ENCODE measurements around the gene CHRD.

Gene CHRD

DNA sequence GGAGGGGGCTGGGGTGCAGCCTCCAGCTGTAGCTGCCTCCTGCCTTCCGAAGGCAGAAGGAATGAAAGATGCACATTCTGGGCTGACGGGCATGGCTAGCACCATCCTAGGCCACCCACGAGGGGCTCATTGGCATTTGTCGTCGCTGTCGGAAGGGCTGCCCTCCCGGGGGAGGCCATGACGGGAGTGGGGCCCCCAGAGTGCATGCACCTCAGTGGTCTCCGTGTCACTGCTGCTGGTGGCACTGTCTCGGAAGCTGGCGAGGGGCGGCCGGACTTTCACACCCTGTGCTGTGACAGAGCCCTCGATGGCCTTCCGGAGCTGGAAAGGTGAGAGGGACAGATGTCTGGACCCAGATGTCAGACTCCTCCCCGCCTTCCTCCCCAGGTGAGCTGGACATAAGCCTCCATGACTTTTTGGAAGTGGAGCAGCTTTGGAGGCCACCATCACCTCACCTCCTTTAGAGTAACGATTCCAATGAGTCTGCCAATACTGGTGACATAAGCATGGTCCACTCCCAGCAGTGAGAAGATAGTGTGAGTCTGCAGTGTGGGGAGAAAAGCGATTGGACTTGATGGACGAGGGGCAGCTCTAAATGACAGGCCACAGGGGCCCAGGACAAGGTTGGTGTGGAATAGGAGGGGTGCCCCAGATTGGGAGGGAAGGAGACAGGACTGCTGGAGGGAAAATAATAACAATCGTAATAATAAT is 33.2 kb upstream of the CHRD start:
- peak; percentile 79 for DNase-seq (ENCODE audit: low spot score)

- peak; percentile 90 for DNase-seq (ENCODE audit: low spot score)
Observed at GRCh38 chr3:184347321-184348056, 32.4 kb upstream of the CHRD start.

DNA sequence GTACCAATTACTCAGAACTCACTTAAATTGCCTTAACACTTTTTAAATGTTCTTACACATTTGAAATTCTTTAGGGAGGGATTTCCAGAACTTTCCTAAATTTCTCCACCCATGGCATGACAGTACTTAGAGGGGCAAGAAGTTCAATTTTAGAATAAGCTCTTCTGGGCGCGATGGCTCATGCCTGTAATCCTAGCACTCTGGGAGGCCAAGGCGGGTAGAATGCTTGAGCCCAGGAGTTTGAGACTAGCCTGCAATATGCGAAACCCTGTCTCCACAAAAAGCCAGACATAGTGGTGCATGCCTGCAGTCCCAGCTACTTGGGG is 31.8 kb upstream of the CHRD start:
- DNase-seq (ENCODE audit: low spot score): no peak

DNA sequence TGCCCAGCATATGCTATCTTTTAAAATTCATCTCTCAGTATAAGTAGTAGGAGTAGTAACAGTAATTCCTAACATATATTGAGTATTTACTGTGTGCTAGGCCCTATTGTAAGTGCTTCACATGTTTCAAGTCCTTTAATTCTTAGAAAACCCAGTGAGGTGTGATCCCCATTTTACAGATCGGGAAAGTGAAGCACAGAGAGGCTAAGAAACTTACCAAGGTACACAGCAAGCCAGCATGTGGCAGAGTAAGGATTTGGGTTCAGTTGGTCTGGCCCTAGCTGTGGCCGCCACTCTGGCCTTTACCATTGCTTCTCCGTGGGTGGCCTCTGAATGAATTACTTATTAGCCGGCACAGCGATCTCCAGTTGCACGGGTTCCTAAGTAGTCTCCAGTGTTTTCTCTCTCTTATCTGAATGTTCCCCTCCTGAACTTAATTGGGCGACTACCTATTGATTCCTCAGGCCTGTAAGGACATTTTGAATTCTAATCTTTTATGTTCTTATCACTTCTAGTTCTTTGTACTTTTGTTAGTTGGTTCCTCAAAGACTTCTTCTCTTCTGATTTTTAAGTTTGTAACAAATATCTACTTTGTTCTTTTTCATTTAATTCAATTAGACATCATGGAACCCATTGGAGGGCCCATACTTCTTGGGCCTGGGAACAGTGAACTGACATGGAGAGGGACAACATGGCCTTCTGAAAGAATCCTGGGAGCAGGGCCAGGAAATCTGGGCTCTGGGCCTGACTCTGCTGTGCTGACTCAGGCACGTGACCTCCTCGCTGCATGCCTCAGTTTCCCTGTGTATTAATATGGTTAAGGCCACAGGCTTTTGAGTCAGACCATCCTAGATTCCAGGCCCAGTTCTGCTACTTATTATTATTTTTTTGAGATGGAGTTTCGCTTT is 30.0 kb upstream of the CHRD start:
- no peak for DNase-seq (ENCODE audit: low spot score)

- no peak for DNase-seq (ENCODE audit: low spot score)
Observed at GRCh38 chr3:184350618-184351017, 29.2 kb upstream of the CHRD start.

GRCh38 chr3:184351511-184352148 is 28.2 kb upstream of the CHRD start:
- DNase-seq (ENCODE audit: low spot score): peak; percentile 35

DNA sequence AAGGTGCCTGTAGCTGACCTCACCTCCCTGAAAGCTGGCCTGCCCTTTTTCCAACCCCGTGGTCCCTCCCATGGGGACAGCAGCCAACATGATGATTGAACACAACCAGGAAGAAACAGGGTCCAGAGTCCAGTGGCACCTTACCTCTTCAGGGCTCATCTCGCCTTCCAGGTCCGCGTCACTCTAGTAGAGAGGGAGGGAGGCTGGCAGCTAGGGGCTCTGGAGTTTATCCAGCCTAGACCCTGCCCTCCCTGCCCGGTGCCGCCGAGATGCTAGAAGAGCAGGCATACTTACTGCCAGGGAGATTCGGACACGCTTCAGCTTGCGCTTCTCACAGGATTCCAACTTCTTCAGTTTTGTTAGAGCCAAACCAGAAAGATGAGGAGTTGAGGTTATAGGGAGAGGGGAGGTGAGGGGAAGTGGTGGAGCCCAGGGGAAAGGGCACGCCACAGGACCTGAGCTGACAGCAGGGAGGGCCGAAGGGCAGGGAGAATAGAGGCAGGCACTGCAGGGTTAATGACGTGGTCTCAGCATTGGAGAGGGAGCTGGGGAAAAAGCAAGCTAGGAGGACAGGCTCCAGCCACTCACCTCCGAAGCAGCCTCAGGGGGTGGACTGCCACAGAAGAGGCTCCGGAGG is 27.6 kb upstream of the CHRD start:
- DNase-seq (ENCODE audit: low spot score): no peak

- DNase-seq (ENCODE audit: low spot score): no peak
Observed at GRCh38 chr3:184352897-184353545, 26.8 kb upstream of the CHRD start.

GRCh38 chr3:184353546-184353941 is 26.3 kb upstream of the CHRD start:
- DNase-seq (ENCODE audit: low spot score): no peak

GRCh38 chr3:184354121-184354728 is 25.6 kb upstream of the CHRD start:
- peak; percentile 67 for DNase-seq (ENCODE audit: low spot score)

DNA sequence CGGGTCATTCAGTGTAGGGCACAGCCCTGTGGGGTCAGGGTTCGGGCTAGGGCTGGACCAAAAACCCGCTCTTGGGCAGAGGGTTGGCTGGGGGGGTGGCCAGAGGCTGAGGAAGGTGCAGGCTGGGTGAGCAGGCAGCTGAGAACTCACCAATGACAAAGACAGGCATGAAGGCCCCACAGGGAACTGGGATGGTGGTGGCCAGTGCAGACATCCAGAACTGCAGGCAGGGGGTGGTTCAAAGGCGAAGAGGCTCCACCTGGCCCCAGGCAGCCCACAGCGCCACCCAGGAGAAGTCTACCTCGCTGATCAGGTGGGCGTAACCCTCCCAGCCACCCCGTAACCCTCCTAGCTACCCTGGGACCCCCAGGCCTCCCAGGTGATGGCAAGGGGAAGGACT is 25.1 kb upstream of the CHRD start:
- no peak for DNase-seq (ENCODE audit: low spot score)

GRCh38 chr3:184355261-184356040 is 24.4 kb upstream of the CHRD start:
- no peak for DNase-seq (ENCODE audit: low spot score)

GRCh38 chr3:184357248-184358123 is 22.4 kb upstream of the CHRD start:
- DNase-seq (ENCODE audit: low spot score): no peak

GRCh38 chr3:184358124-184358767 is 21.6 kb upstream of the CHRD start:
- no peak for DNase-seq (ENCODE audit: low spot score)

- DNase-seq (ENCODE audit: low spot score): no peak
Observed at GRCh38 chr3:184358921-184359350, 20.9 kb upstream of the CHRD start.

GRCh38 chr3:184359610-184360009 is 20.2 kb upstream of the CHRD start:
- no peak for DNase-seq (ENCODE audit: low spot score)

- DNase-seq (ENCODE audit: low spot score): no peak
Observed at GRCh38 chr3:184360070-184360928, 19.6 kb upstream of the CHRD start.

All from hematopoietic multipotent progenitor cell treated with erythropoietin and hydrocortisone succinate and interleukin-3 and kit ligand, for 15 days (in vitro differentiated cells).